Keratinocyte (primary cell): ENCODE data around the gene C2CD4A. TPM values are rescaled to one million over a fixed set of nuclear protein-coding genes. Genes with fewer than 3 reads are reported as not detected.
"Not testable (repeated sequence)": the region's sequence is repeated elsewhere in the genome, so short reads cannot be mapped to it uniquely, and the experiment has no call there.

Experiments
- DNase-seq: peaks from one replicate; pipeline ENCODE4 v3.0.0-alpha.2; 2011; ENCODE audit warnings: low read depth, missing footprints, low spot score
- FAIRE-seq: peaks from 2 replicates; lab custom pipeline; 2011; peaks lifted over from hg19 to GRCh38; lab: Jason Lieb, UNC
- H2AFZ ChIP-seq: 2 replicates; pipeline ENCODE4 v1.6.0; 2012; ENCODE audit warnings: low read length, control low read depth, inconsistent platforms; ENCODE audit not compliant: control insufficient read depth
- H3K27ac ChIP-seq: 2 replicates; pipeline ENCODE4 v1.5.1; 2011; ENCODE audit warnings: low read length; ENCODE audit not compliant: control insufficient read depth, insufficient read depth
- H3K27me3 ChIP-seq: 3 replicates; pipeline ENCODE4 v1.6.0; 2011; ENCODE audit warnings: low read length; ENCODE audit not compliant: control insufficient read depth, insufficient read depth; ENCODE audit errors: extremely low read depth
- H3K36me3 ChIP-seq, 2 experiments: 2 replicates in 1 of 2; 3 replicates in 1 of 2; pipeline ENCODE4 v1.5.1; 2011; ENCODE audit warnings: low read length in 2 of 2, mild to moderate bottlenecking in 1 of 2; ENCODE audit not compliant: control insufficient read depth in 2 of 2, insufficient read depth in 2 of 2; ENCODE audit errors: extremely low read depth in 1 of 2
- H3K4me1 ChIP-seq: 3 replicates; pipeline ENCODE4 v1.5.1; 2011; ENCODE audit warnings: low read length; ENCODE audit not compliant: control insufficient read depth, insufficient read depth; ENCODE audit errors: extremely low read depth
- H3K4me2 ChIP-seq: 3 replicates; pipeline ENCODE4 v1.6.0; 2011; ENCODE audit warnings: low read depth, low read length; ENCODE audit not compliant: control insufficient read depth, insufficient read depth; ENCODE audit errors: extremely low read depth
- H3K4me3 ChIP-seq, 3 experiments: fragments of 200-600 bp in 1 of 3; sonication (generic) in 1 of 3; 2 replicates in 2 of 3; 3 replicates in 1 of 3; pipeline ENCODE4 v1.5.1; 2011 to 2016; ENCODE audit warnings: low read length in 3 of 3, mild to moderate bottlenecking in 3 of 3, control low read depth in 2 of 3, inconsistent platforms in 1 of 3, low read depth in 1 of 3, mixed read lengths in 1 of 3, mixed run types in 1 of 3, moderate library complexity in 1 of 3; ENCODE audit not compliant: control insufficient read depth in 2 of 3, insufficient read depth in 2 of 3; ENCODE audit errors: extremely low read depth in 1 of 3
- H3K79me2 ChIP-seq: 2 replicates; pipeline ENCODE4 v1.6.0; 2012; ENCODE audit warnings: low read length; ENCODE audit not compliant: control insufficient read depth, insufficient read depth
- H3K9ac ChIP-seq: 3 replicates; pipeline ENCODE4 v1.6.0; 2011; ENCODE audit warnings: low read length; ENCODE audit not compliant: control insufficient read depth, insufficient read depth; ENCODE audit errors: extremely low read depth
- H3K9me1 ChIP-seq: 3 replicates; pipeline ENCODE4 v1.6.0; 2011; ENCODE audit warnings: low read length; ENCODE audit not compliant: control insufficient read depth, insufficient read depth; ENCODE audit errors: extremely low read depth
- H3K9me3 ChIP-seq: 2 replicates; pipeline ENCODE4 v1.5.1; 2012; ENCODE audit warnings: low read depth, low read length; ENCODE audit not compliant: control insufficient read depth
- H4K20me1 ChIP-seq: 3 replicates; pipeline ENCODE4 v1.6.0; 2011; ENCODE audit warnings: low read length; ENCODE audit not compliant: control insufficient read depth, insufficient read depth; ENCODE audit errors: extremely low read depth
- EZH2 ChIP-seq: IDR thresholded peaks from one replicate; pipeline ENCODE4 v1.6.1; 2012; ENCODE audit warnings: inconsistent platforms, mild to moderate bottlenecking, low read length, moderate library complexity
- dilution Hi-C: fragments of 300-500 bp; cut with MboI; formaldehyde crosslinking; loops from one replicate; pipeline ENCODE4 v1.7.0; 2020; ENCODE audit warnings: low sequenced_read_pairs; ENCODE audit not compliant: extremely low pct_ligation_motif_present
- polyA plus RNA-seq, 5 experiments: library from polyadenylated mRNA; depleted of rRNA in 3 of 5; stranded (reverse) in 3 of 5; stranded (forward) in 1 of 5; unstranded in 1 of 5; fragments of >200 nt; gene quantifications; 1 replicate in 1 of 5; 2 replicates in 3 of 5; 3 replicates in 1 of 5; pipeline versions ENCODE4 v1.2.1 to v1.2.3, GENCODE V29; 2011 to 2012; ENCODE audit warnings: missing spikeins in 2 of 5, low read depth in 1 of 5, low replicate concordance in 1 of 5
- TF ChIP-seq, protein P1 (sequence below), 3 experiments: IDR thresholded peaks in 1 of 3; conservative IDR thresholded peaks in 1 of 3; optimal IDR thresholded peaks in 1 of 3; 2 replicates in 2 of 3; 3 replicates in 1 of 3; pipeline versions ENCODE3 to v1.5.1; 2011; ENCODE audit warnings: low read length in 3 of 3, mild to moderate bottlenecking in 3 of 3, moderate library complexity in 2 of 3, control low read depth in 1 of 3, inconsistent platforms in 1 of 3; ENCODE audit not compliant: insufficient read depth in 2 of 3; ENCODE audit errors: extremely low read depth in 1 of 3

Gene C2CD4A
- polyA plus RNA-seq, 1 donor (not counting 4 experiments of a cell fraction or from before 2014, with no cell fraction given): not detected

DNA sequence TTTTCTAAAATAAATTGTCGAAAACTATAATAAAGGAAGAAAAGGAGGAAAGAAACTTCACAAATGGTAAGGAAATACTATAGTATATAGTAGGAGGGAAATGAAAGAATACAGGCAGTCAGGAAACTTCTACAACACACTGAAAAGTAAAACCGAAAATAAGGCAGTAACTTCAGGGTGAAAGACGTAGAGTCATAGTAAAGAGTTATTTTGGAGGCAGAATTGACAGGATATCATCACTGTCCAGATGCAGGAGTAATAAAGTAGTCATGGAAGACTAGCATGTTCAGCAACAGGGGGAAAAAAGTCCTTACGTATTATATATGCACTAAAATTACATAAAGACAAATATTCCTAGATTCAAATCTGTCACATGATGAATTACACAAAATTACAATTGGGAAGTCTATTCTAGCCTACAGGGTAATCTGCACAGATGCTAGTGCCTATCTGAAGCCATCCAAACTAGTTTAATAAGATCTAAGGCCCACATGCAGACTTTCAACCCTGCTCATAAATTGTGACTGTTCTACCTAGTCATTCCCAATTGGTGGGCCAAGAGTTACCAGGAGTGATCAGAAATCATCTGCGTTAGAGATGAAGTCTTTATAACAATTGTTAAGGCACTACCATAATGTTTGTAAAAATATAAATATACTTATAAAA, 20.6 kb upstream of the C2CD4A start:
- no peak for TF ChIP-seq EZH2
- TF ChIP-seq, protein P1, sequence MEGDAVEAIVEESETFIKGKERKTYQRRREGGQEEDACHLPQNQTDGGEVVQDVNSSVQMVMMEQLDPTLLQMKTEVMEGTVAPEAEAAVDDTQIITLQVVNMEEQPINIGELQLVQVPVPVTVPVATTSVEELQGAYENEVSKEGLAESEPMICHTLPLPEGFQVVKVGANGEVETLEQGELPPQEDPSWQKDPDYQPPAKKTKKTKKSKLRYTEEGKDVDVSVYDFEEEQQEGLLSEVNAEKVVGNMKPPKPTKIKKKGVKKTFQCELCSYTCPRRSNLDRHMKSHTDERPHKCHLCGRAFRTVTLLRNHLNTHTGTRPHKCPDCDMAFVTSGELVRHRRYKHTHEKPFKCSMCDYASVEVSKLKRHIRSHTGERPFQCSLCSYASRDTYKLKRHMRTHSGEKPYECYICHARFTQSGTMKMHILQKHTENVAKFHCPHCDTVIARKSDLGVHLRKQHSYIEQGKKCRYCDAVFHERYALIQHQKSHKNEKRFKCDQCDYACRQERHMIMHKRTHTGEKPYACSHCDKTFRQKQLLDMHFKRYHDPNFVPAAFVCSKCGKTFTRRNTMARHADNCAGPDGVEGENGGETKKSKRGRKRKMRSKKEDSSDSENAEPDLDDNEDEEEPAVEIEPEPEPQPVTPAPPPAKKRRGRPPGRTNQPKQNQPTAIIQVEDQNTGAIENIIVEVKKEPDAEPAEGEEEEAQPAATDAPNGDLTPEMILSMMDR (optimal IDR thresholded peaks at IDR 0.05 in 1 of 3, IDR thresholded peaks at IDR 0.05 in 1 of 3, conservative IDR thresholded peaks at IDR 0.05 in 1 of 3; ENCODE audit: extremely low read depth in 1 of 3, insufficient read depth in 2 of 3, low read length in 3 of 3): no peak
- H3K79me2 ChIP-seq: peaks cover 3% of the 10 kb centered on the region
- no peak overlapping the region for H3K27ac ChIP-seq
- H3K36me3 ChIP-seq: no peaks in the 10 kb centered on the region
- no peaks in the 10 kb centered on the region for H3K27me3 ChIP-seq
- no peak overlapping the region for H3K4me3 ChIP-seq
- no peaks in the 10 kb centered on the region for H3K9me1 ChIP-seq
- no peak overlapping the region for H3K4me2 ChIP-seq
- no peaks in the 10 kb centered on the region for H3K4me1 ChIP-seq
- H3K9me3 ChIP-seq: no peaks in the 10 kb centered on the region
- H4K20me1 ChIP-seq: no peaks in the 10 kb centered on the region
- DNase-seq (no peak), FAIRE-seq (no peak)
- no peak overlapping the region for H3K9ac ChIP-seq
- H2AFZ ChIP-seq: no peak overlapping the region
- dilution Hi-C loops: no loop called here

DNA sequence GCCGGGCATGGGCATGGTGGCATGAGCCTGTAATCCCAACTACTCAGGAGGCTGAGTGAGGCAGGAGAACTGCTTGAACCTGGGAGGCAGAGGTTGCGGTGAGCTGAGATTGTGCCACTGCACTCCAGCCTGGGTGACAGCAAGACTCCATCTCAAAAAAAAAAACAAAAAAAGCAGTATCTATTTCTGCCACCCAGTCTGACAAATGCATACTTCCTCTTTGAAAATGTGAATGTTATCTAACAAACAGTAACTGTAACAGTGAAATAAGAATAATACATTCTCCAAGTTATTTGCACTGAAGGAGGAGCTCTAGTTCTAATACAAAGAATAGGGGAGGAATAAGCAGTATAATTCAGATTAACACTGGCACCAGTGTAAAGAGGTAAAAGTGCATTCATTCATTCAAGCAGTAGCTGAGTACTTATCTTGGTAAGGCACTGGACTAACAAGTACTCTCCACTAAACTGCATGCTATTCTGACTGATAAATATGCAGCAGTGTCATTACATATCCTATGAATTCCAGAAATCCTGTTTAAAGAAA, 19.4 kb upstream of the C2CD4A start:
- Histone ChIP-seq H3K79me2 (peaks cover 7% of the 10 kb centered on the region), H3K27me3 (no peaks in the 10 kb centered on the region), H4K20me1 (no peaks in the 10 kb centered on the region), H3K36me3 (no peaks in the 10 kb centered on the region), H3K4me2 (no peak overlapping the region), H3K4me1 (no peaks in the 10 kb centered on the region), H3K4me3 (no peak overlapping the region), H3K9me1 (no peaks in the 10 kb centered on the region), H3K27ac (no peak overlapping the region), H3K9ac (no peak overlapping the region), H3K9me3 (no peaks in the 10 kb centered on the region), H2AFZ (no peak overlapping the region)
- dilution Hi-C loops: no loop called here
- FAIRE-seq (no peak), DNase-seq (no peak)
- no peak for TF ChIP-seq EZH2
- TF ChIP-seq, protein P1 (optimal IDR thresholded peaks at IDR 0.05 in 1 of 3, IDR thresholded peaks at IDR 0.05 in 1 of 3, conservative IDR thresholded peaks at IDR 0.05 in 1 of 3; ENCODE audit: extremely low read depth in 1 of 3, insufficient read depth in 2 of 3, low read length in 3 of 3): no peak

DNA sequence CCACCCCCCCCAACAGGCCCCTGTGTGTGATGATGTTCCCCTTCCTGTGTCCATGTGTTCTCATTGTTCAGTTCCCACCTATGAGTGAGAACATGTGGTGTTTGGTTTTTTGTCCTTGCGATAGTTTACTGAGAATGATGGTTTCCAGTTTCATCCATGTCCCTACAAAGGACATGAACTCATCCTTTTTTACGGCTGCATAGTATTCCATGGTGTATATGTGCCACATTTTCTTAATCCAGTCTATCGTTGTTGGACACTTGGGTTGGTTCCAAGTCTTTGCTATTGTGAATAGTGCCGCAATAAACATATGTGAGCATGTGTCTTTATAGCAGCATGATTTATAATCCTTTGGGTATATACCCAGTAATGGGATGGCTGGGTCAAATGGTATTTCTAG, 18.5 kb upstream of the C2CD4A start:
- dilution Hi-C loops, H3K4me2 ChIP-seq, H3K36me3 ChIP-seq, H3K9me3 ChIP-seq, H3K27me3 ChIP-seq, H3K4me3 ChIP-seq, H3K9ac ChIP-seq, H3K79me2 ChIP-seq, H3K27ac ChIP-seq, H4K20me1 ChIP-seq, DNase-seq, H2AFZ ChIP-seq, H3K9me1 ChIP-seq, FAIRE-seq, H3K4me1 ChIP-seq: not testable (repeated sequence)
